ENCODE results near the gene E2F2. TPM values are rescaled to one million over a fixed set of nuclear protein-coding genes. Genes with fewer than 3 reads are reported as not detected.

The E2F2 gene
- total and polyA plus RNA-seq, 2 experiments from 2014 or later = 0.85 to 1.2 TPM

DNA sequence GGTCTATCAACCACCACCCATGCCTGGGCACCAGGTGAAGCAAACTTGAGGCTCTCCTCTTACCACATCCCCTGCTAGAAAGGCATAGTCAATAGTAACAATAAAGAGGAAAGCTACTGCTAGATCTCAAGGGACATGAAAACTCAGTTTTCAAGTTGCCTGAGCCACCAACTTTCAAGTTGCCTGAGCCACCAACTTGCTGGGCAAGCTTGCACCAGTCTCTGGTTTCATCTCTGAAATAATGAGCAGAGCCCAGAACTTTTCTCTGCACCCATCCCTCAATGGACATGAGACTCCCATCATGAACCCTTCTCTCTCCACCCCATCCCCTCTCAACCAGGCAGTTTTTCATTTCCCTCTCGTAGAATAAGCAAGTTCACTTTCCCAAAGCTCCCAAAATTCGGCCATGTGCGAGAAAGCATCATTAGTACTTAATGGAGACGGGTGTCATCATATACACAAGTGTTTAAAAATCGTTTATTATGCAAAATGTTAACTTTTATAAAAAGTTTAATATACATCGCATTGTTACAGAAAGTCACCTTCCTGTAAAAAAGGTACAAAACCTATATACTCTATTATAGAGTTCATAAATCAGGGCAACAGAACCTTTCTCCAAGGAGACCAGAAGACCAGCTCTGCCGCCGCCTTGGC lies 26.6 kb upstream of the E2F2 start:
- WGBS (ENCODE audit: low lambda C conversion rate, missing lambda C conversion rate) = 11% methylated on average over 8 of the region's 8 CpGs
- no peaks in the 10 kb centered on the region for H3K36me3 ChIP-seq (replicated peaks; ENCODE audit: insufficient read depth, low read depth)

DNA sequence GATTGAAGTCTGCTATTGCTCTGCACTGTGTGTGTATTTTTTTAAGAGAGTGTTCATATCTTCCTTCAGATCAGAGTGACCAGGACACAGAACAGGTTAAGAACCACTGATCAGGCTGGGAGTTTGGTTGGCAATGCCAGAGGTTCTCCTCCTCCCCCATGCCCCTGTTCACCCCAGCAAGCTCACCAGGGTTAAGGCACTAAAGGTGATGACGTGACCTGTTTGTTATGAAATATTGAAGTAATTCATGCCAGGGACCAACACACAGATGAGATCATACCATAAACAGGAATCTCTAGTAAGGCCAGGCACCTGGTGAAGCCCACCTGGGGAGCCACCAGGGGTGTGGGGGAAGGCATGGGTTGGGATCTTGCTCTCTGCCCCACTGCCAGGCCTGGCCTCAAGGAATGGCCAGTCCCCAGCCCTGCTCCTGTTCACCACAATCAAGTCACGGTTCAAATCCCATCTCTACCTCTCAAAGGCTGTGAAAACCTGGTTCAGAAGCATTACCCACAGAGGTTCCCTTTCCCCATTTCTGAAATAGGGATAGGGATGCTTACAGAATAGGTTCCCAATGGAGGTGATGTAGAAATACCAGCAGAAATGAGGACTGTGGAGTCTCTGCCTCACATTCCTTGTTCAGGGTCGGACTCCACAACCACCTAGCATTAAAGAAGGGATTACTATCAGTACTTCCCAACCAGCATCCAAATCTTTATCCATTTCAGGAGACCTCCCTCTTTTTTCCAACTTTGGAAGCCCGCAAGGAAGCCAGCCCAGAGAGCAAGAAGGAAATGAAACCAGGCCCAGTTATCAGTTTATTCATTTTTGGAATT lies 25.8 kb upstream of the E2F2 start:
- H2AFZ ChIP-seq = no peak overlapping the region
- TF ChIP-seq, protein P1, sequence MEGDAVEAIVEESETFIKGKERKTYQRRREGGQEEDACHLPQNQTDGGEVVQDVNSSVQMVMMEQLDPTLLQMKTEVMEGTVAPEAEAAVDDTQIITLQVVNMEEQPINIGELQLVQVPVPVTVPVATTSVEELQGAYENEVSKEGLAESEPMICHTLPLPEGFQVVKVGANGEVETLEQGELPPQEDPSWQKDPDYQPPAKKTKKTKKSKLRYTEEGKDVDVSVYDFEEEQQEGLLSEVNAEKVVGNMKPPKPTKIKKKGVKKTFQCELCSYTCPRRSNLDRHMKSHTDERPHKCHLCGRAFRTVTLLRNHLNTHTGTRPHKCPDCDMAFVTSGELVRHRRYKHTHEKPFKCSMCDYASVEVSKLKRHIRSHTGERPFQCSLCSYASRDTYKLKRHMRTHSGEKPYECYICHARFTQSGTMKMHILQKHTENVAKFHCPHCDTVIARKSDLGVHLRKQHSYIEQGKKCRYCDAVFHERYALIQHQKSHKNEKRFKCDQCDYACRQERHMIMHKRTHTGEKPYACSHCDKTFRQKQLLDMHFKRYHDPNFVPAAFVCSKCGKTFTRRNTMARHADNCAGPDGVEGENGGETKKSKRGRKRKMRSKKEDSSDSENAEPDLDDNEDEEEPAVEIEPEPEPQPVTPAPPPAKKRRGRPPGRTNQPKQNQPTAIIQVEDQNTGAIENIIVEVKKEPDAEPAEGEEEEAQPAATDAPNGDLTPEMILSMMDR (IDR thresholded peaks at IDR 0.05; ENCODE audit: poor library complexity) = no peak
- no peak for TF ChIP-seq EZH2 (IDR thresholded peaks at IDR 0.05; ENCODE audit: borderline replicate concordance)
- no peak for TF ChIP-seq EZH2phosphoT487 (IDR thresholded peaks at IDR 0.05; ENCODE audit: low read depth, severe bottlenecking, unreplicated experiment)
- H3K27ac ChIP-seq = peak overlapping the region; percentile 97
- no peaks in the 10 kb centered on the region for H3K9me3 ChIP-seq (ENCODE audit: low read depth)
- peak overlapping the region; percentile 83 for H3K4me2 ChIP-seq
- H3K79me2 ChIP-seq = peaks cover 24% of the 10 kb centered on the region
- DNase-seq (ENCODE audit: low spot score) = no peak
- H3K9me2 ChIP-seq (replicated peaks; ENCODE audit: insufficient read depth) = no peaks in the 10 kb centered on the region
- H3K4me1 ChIP-seq (ENCODE audit: insufficient read depth) = peaks cover 60% of the 10 kb centered on the region
- peaks cover 6% of the 10 kb centered on the region for H4K20me1 ChIP-seq (ENCODE audit: insufficient read depth, poor library complexity, severe bottlenecking)
- no peaks in the 10 kb centered on the region for H3K36me3 ChIP-seq (replicated peaks; ENCODE audit: insufficient read depth, low read depth)
- H3K4me3 ChIP-seq = peak overlapping the region; percentile 68
- no peaks in the 10 kb centered on the region for H3K27me3 ChIP-seq
- 41% methylated on average over 4 of the region's 4 CpGs for WGBS (ENCODE audit: low lambda C conversion rate, missing lambda C conversion rate)

More for the DNA sequence above, 26.6 kb upstream of the E2F2 start:
- no peaks in the 10 kb centered on the region for H3K9me3 ChIP-seq (ENCODE audit: low read depth)
- H2AFZ ChIP-seq = no peak overlapping the region
- H3K9me2 ChIP-seq (replicated peaks; ENCODE audit: insufficient read depth) = no peaks in the 10 kb centered on the region
- peak overlapping the region; percentile 83 for H3K4me2 ChIP-seq
- peaks cover 6% of the 10 kb centered on the region for H4K20me1 ChIP-seq (ENCODE audit: insufficient read depth, poor library complexity, severe bottlenecking)
- peak overlapping the region; percentile 68 for H3K4me3 ChIP-seq
- no peak for DNase-seq (ENCODE audit: low spot score)
- no peaks in the 10 kb centered on the region for H3K27me3 ChIP-seq
- H3K79me2 ChIP-seq = peaks cover 24% of the 10 kb centered on the region
- peak overlapping the region; percentile 97 for H3K27ac ChIP-seq
- no peak for TF ChIP-seq EZH2 (IDR thresholded peaks at IDR 0.05; ENCODE audit: borderline replicate concordance)
- TF ChIP-seq, protein P1 (IDR thresholded peaks at IDR 0.05; ENCODE audit: poor library complexity) = no peak
- no peak for TF ChIP-seq EZH2phosphoT487 (IDR thresholded peaks at IDR 0.05; ENCODE audit: low read depth, severe bottlenecking, unreplicated experiment)
- H3K4me1 ChIP-seq (ENCODE audit: insufficient read depth) = peaks cover 60% of the 10 kb centered on the region

DNA sequence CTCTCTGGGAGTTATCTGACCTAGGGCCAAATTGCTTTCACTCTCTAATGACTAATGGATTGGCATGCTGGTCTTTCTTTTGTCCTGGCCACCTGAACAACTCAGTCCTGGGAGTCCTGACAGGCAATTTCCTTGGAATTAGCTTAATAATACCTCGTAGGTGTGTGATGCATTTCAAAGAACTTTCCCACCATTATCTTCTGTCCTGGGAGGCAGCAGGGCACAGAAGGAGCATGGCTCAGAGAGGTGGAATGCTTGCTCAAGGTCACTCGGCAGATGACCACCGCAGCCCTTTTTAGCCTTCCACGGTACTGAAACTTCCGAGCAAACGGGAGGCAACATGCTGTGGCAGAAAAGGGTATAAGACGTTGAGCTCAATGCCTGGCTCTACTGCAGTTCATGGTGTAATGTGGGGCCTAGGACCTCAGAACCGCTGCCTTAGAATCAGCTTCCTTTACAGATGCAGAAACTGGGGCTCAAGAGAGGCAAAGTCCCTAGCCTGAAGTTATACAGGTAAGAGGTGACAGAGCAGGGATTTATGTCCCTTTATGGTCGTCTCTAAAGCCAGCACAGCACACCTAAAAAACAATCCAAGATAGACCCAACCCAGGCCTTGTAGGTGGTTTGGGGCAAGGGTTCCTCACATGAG lies 25.1 kb upstream of the E2F2 start:
- DNase-seq (ENCODE audit: low spot score) = peak; percentile 62

More for the DNA sequence above, 25.1 kb upstream of the E2F2 start:
- Histone ChIP-seq H3K9me2 (replicated peaks; ENCODE audit: insufficient read depth) (no peaks in the 10 kb centered on the region), H3K4me2 (peak overlapping the region; percentile 83), H3K27ac (peak overlapping the region; percentile 97), H3K9me3 (ENCODE audit: low read depth) (no peaks in the 10 kb centered on the region), H3K79me2 (peaks cover 24% of the 10 kb centered on the region), H3K27me3 (no peaks in the 10 kb centered on the region), H3K36me3 (replicated peaks; ENCODE audit: insufficient read depth, low read depth) (no peaks in the 10 kb centered on the region), H3K4me1 (ENCODE audit: insufficient read depth) (peaks cover 53% of the 10 kb centered on the region), H3K4me3 (no peak overlapping the region), H4K20me1 (ENCODE audit: insufficient read depth, poor library complexity, severe bottlenecking) (peaks cover 6% of the 10 kb centered on the region), H2AFZ (no peak overlapping the region)
- TF ChIP-seq EZH2phosphoT487 (IDR thresholded peaks at IDR 0.05; ENCODE audit: low read depth, severe bottlenecking, unreplicated experiment) (no peak), EZH2 (IDR thresholded peaks at IDR 0.05; ENCODE audit: borderline replicate concordance) (no peak)
- TF ChIP-seq, protein P1 (IDR thresholded peaks at IDR 0.05; ENCODE audit: poor library complexity) = no peak
- 10% methylated on average over 9 of the region's 9 CpGs for WGBS (ENCODE audit: low lambda C conversion rate, missing lambda C conversion rate)
